Lung (tissue), 12 donors: ENCODE measurements around the gene BCL2L14. TPM values are rescaled to one million over a fixed set of nuclear protein-coding genes. Genes with fewer than 3 reads are reported as not detected.

Source experiments
- ATAC-seq: fragments of 200-7000 bp; cut with Tn5 transposase; one replicate; pipeline ENCODE4 v1.9.1; 2020; ENCODE audit warnings: moderate number of reproducible peaks; ENCODE audit not compliant: insufficient read depth, low FRiP score
- DNase-seq, 3 donors: peaks; one replicate each; pipeline ENCODE4 v3.0.0-alpha.2; 2013 to 2017
- H3K27ac ChIP-seq, 2 donors: one replicate each; pipeline ENCODE4 v1.5.1; 2013; ENCODE audit warnings: mild to moderate bottlenecking in 2 of 2, moderate library complexity in 2 of 2, control low read depth in 1 of 2, inconsistent platforms in 1 of 2, low read depth in 1 of 2, low read length in 1 of 2
- H3K27me3 ChIP-seq, 3 donors: one replicate each; pipeline ENCODE4 v1.5.1; 2013; ENCODE audit warnings: low read length in 2 of 3; ENCODE audit not compliant: control insufficient read depth in 3 of 3, insufficient read depth in 3 of 3
- H3K36me3 ChIP-seq, 4 donors: one replicate each; pipeline ENCODE4 v1.5.1; 2013; ENCODE audit warnings: low read length in 4 of 4, mild to moderate bottlenecking in 1 of 4, moderate library complexity in 1 of 4; ENCODE audit not compliant: control insufficient read depth in 4 of 4, insufficient read depth in 4 of 4
- H3K4me1 ChIP-seq, 5 donors: one replicate each; pipeline ENCODE4 v1.5.1; 2013; ENCODE audit warnings: low read length in 5 of 5, mild to moderate bottlenecking in 2 of 5, moderate library complexity in 1 of 5; ENCODE audit not compliant: control insufficient read depth in 5 of 5, insufficient read depth in 5 of 5
- H3K4me3 ChIP-seq: one replicate; pipeline ENCODE4 v1.5.1; 2013; ENCODE audit warnings: mild to moderate bottlenecking, control low read depth, moderate library complexity
- H3K9ac ChIP-seq, 2 donors: one replicate each; pipeline ENCODE4 v1.5.1; 2013; ENCODE audit warnings: low read length in 2 of 2, control low read depth in 1 of 2; ENCODE audit not compliant: insufficient read depth in 1 of 2
- H3K9me3 ChIP-seq, 4 donors: one replicate each; pipeline ENCODE4 v1.5.1; 2013; ENCODE audit warnings: low read length in 3 of 4, mild to moderate bottlenecking in 1 of 4, moderate library complexity in 1 of 4; ENCODE audit not compliant: control insufficient read depth in 4 of 4, insufficient read depth in 3 of 4
- WGBS, 2 donors: extraction: QIAGEN DNeasy Blood & Tissue Kit; methylation state at CpG; one replicate each; pipeline ENCODE4 v1.1.7; 2013; 5-methylcytosine and 5-hydroxymethylcytosine counted together
- polyA plus RNA-seq, 2 donors: library from polyadenylated mRNA; stranded (reverse); fragments of 200-250 nt; gene quantifications; one replicate each; pipeline ENCODE4 v1.2.1, GENCODE V29; 2013
- total RNA-seq, 2 donors: library from RNA; depleted of rRNA in 1 of 2; stranded (reverse); fragments of >200 nt in 1 of 2; gene quantifications; one replicate each; pipeline ENCODE4 v1.2.1, GENCODE V29; 2014 to 2021
- TF ChIP-seq, protein P1 (sequence below): IDR thresholded peaks from 2 replicates; pipeline ENCODE4 v1.5.1; 2012; ENCODE audit warnings: mild to moderate bottlenecking; ENCODE audit errors: control extremely low read depth, extremely low read depth
- donor health status: control.
- donor health status: control.
- donor health status: Bipolar disorder and iron deficiency.
- donor health status: healthy.
- donor health status: DM: yes; HTN: yes; CAD: no.

The BCL2L14 gene
- total and polyA plus RNA-seq, 4 donors: 0.33 to 1.8 (median 0.98) TPM

DNA sequence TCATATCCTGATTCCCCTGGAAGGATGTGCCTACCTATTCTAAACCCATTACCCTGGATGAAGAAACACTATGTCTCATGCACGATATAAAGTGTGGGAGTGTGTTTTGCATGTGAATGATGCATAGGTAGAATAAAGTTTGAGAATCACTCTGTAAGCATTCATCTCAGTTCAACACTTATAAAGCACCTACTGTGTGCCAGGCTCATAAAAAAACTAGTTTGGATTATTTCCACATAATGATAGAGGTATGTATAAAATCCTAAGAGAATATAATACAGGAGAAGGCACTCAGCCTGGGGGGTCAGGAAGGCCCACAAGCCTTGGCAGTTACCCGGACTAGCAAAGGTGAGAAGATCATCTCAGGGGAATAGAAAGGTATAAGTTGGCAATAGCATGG is 41.1 kb upstream of the BCL2L14 start:
- Histone ChIP-seq H3K36me3 (no peaks in the 10 kb centered on the region), H3K4me1 (peaks cover 0 to 6% (median 0%) of the 10 kb centered on the region in 5 donors), H3K27me3 (no peaks in the 10 kb centered on the region), H3K9ac (no peak overlapping the region), H3K4me3 (no peak overlapping the region), H3K9me3 (no peaks in the 10 kb centered on the region), H3K27ac (no peak overlapping the region)
- no peak for DNase-seq
- no peak for ATAC-seq
- WGBS, 2 donors: 94 to 95% methylated on average over 2 of the region's 2 CpGs
- TF ChIP-seq, protein P1, sequence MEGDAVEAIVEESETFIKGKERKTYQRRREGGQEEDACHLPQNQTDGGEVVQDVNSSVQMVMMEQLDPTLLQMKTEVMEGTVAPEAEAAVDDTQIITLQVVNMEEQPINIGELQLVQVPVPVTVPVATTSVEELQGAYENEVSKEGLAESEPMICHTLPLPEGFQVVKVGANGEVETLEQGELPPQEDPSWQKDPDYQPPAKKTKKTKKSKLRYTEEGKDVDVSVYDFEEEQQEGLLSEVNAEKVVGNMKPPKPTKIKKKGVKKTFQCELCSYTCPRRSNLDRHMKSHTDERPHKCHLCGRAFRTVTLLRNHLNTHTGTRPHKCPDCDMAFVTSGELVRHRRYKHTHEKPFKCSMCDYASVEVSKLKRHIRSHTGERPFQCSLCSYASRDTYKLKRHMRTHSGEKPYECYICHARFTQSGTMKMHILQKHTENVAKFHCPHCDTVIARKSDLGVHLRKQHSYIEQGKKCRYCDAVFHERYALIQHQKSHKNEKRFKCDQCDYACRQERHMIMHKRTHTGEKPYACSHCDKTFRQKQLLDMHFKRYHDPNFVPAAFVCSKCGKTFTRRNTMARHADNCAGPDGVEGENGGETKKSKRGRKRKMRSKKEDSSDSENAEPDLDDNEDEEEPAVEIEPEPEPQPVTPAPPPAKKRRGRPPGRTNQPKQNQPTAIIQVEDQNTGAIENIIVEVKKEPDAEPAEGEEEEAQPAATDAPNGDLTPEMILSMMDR: no peak

DNA sequence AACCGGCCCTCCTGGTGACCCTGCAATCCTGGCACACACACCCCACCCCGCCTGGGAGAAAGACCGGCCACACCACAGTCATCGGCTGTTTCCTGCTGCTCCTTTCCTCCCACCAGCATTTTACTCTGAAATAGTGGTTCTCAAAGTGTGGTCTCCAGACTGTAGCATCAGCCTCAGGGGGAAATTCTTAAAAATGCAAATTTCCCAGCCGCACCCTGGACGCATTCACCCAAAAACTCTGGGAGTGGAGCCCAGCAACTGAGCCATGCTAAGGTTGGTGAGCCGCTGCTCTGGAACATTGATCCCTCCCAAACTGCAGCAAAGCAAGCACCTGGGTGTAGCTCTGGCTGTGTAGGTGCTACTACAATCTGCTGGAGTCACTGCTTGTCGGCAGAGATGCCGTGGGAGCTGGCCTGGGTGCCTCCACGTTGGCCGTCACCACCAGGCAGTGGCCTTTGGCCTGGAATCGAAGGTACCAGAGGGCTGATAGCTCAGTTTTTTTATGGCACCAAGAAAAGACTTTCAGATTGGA is 38.4 kb upstream of the BCL2L14 start:
- 49 to 72% methylated on average over 12 of the region's 12 CpGs for WGBS, 2 donors
- H3K36me3 ChIP-seq: no peaks in the 10 kb centered on the region
- ATAC-seq (no peak), DNase-seq (no peak)
- TF ChIP-seq, protein P1: no peak
- H3K9ac ChIP-seq: no peak overlapping the region
- peaks cover 0 to 6% (median 0%) of the 10 kb centered on the region in 5 donors for H3K4me1 ChIP-seq
- no peaks in the 10 kb centered on the region for H3K27me3 ChIP-seq
- no peak overlapping the region for H3K4me3 ChIP-seq
- no peaks in the 10 kb centered on the region for H3K9me3 ChIP-seq
- H3K27ac ChIP-seq: no peak overlapping the region

DNA sequence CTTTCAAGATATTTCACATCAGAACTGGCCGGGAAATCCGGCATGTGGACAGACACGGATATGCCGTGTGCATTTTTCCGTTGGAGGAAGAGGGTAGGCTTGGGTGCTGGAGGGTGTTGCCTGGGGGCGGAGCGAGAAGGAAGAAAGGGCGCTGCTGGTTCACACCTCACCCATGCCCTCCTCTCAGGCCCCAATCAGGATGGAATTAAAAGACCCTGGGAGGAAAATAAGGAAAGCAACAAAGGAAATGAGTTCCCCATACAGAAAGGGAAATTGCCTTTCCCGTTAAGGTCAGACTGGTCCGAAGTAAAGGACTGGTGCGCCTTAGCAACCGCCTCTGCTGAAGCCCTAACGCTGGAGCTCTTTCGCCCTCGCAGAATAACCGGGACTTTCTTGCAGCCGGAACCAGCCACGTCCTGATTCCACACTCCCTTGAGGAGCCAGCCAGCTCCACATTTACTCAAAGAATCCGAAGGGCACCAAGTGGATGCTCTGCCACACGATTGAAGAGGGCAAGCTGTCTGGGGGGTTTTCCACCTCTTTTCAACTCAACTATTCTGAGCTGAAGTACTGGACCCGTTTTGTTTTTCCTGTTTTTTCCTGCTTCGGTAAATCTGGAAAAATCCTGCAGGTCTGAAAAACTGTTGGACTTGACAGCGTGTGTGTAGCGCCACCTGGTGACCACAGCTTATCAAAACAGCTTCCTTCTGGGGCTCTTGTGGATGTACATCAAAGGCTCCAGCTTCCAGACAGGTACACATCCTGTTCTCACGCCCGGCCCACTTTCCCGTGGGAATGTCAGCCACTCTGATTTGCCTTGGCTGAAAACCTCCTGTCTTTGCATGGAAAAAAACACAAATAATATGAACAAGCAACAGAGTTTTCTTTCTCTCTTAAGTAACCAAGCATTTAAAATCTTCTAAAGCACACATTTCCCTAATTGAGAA is 37.6 kb upstream of the BCL2L14 start:
- Histone ChIP-seq H3K9ac (peak overlapping the region; percentile 47 to 74), H3K9me3 (no peaks in the 10 kb centered on the region), H3K36me3 (no peaks in the 10 kb centered on the region), H3K27ac (peak overlapping the region in 1 of 2 donors; percentile 84), H3K4me3 (no peak overlapping the region), H3K4me1 (peaks cover 0 to 6% (median 0%) of the 10 kb centered on the region in 5 donors), H3K27me3 (no peaks in the 10 kb centered on the region)
- ATAC-seq (peak; percentile 90), DNase-seq (peak; percentile 86 to 94 (median 90))
- 1 to 2% methylated on average over 27 of the region's 27 CpGs for WGBS, 2 donors
- TF ChIP-seq, protein P1: peak; percentile 96
